ENCODE data around the gene LTO1.
"Not testable (repeated sequence)": the region's sequence is repeated elsewhere in the genome, so short reads cannot be mapped to it uniquely, and the experiment has no call there.

Gene LTO1

GRCh38 chr11:69699213-69699612 is 24.1 kb upstream of the LTO1 start:
- no peak overlapping the region for H3K27ac ChIP-seq
- no peak for TF ChIP-seq CTCF (IDR thresholded peaks at IDR 0.05)
- TF ChIP-seq ZFX (IDR thresholded peaks at IDR 0.05; ENCODE audit: borderline replicate concordance): no peak

- no peak overlapping the region for H3K27ac ChIP-seq
- TF ChIP-seq CTCF (IDR thresholded peaks at IDR 0.05): no peak
These were observed 23.2 kb upstream of the LTO1 start for GRCh38 chr11:69698362-69698761.

GRCh38 chr11:69697861-69698260 is 22.7 kb upstream of the LTO1 start:
- no peak overlapping the region for H3K27ac ChIP-seq
- TF ChIP-seq ZFX (IDR thresholded peaks at IDR 0.05; ENCODE audit: borderline replicate concordance): no peak
- TF ChIP-seq CTCF (IDR thresholded peaks at IDR 0.05): no peak

- no peak for TF ChIP-seq ZFX (IDR thresholded peaks at IDR 0.05; ENCODE audit: borderline replicate concordance)
- no peak overlapping the region for H3K27ac ChIP-seq
These were observed 22.3 kb upstream of the LTO1 start for GRCh38 chr11:69697469-69697843.

- TF ChIP-seq CTCF (IDR thresholded peaks at IDR 0.05) (no peak), ZFX (IDR thresholded peaks at IDR 0.05; ENCODE audit: borderline replicate concordance) (no peak)
- no peak overlapping the region for H3K27ac ChIP-seq
These were observed 21.8 kb upstream of the LTO1 start for GRCh38 chr11:69696749-69697468.

- not testable (repeated sequence) for H3K27ac ChIP-seq
These were observed 20.8 kb upstream of the LTO1 start for GRCh38 chr11:69695995-69696394.

GRCh38 chr11:69695581-69695980 is 20.4 kb upstream of the LTO1 start:
- no peak overlapping the region for H3K27ac ChIP-seq
- TF ChIP-seq CTCF (IDR thresholded peaks at IDR 0.05) (no peak), ZFX (IDR thresholded peaks at IDR 0.05; ENCODE audit: borderline replicate concordance) (no peak)

- TF ChIP-seq CTCF (IDR thresholded peaks at IDR 0.05) (no peak), ZFX (IDR thresholded peaks at IDR 0.05; ENCODE audit: borderline replicate concordance) (no peak)
These were observed 19.6 kb upstream of the LTO1 start for GRCh38 chr11:69694781-69695180.

More at GRCh38 chr11:69694781-69695180, 19.6 kb upstream of the LTO1 start:
- H3K27ac ChIP-seq: no peak overlapping the region
